Lower lobe of right lung (tissue), 2 donors: ENCODE results near the gene ANKRD18A. TPM values are rescaled to one million over a fixed set of nuclear protein-coding genes. Genes with fewer than 3 reads are reported as not detected.

Source experiments
- ATAC-seq, 2 donors: fragments of 200-7000 bp; cut with Tn5 transposase; one replicate each; pipeline ENCODE4 v1.9.1; 2020 to 2022; ENCODE audit warnings: mild to moderate bottlenecking in 2 of 2, moderate library complexity in 2 of 2
- DNase-seq: peaks from one replicate; pipeline ENCODE4 v3.0.0-alpha.2; 2020
- H3K27ac ChIP-seq: fragments of 200-600 bp; one replicate; pipeline ENCODE4 v1.8.0; 2022
- H3K27me3 ChIP-seq: fragments of 200-600 bp; one replicate; pipeline ENCODE4 v1.8.0; 2022; ENCODE audit warnings: low read depth
- H3K36me3 ChIP-seq: fragments of 200-600 bp; one replicate; pipeline ENCODE4 v1.8.0; 2022; ENCODE audit warnings: mild to moderate bottlenecking
- H3K4me1 ChIP-seq: fragments of 200-600 bp; one replicate; pipeline ENCODE4 v1.8.0; 2022
- H3K4me3 ChIP-seq: fragments of 200-600 bp; one replicate; pipeline ENCODE4 v1.8.0; 2022; ENCODE audit warnings: mild to moderate bottlenecking
- H3K9me3 ChIP-seq: fragments of 200-600 bp; one replicate; pipeline ENCODE4 v1.8.0; 2022
- intact Hi-C: fragments of 100-400 bp; cut with DNase I; formaldehyde crosslinking; loops from one replicate; pipeline ENCODE4 v1.11.0; 2022
- total RNA-seq: library from RNA; stranded (reverse); fragmentation: NEBNext Ultra II Directional; extraction: Animal tissue kit (Norgen Biotek cat#: 25700); gene quantifications from one replicate; pipeline ENCODE4 v1.2.1, GENCODE V29; 2021
- TF ChIP-seq, protein P1 (sequence below): fragments of 200-600 bp; IDR thresholded peaks from one replicate; pipeline ENCODE4 v1.8.0; 2022; ENCODE audit warnings: antibody characterized with exemption, mild to moderate bottlenecking
- donor health status: DM: no; HTN: yes; CAD: no; lungs with severe emphysema.

The ANKRD18A gene
- total RNA-seq, 1 donor from 2014 or later = 4.3 TPM

DNA sequence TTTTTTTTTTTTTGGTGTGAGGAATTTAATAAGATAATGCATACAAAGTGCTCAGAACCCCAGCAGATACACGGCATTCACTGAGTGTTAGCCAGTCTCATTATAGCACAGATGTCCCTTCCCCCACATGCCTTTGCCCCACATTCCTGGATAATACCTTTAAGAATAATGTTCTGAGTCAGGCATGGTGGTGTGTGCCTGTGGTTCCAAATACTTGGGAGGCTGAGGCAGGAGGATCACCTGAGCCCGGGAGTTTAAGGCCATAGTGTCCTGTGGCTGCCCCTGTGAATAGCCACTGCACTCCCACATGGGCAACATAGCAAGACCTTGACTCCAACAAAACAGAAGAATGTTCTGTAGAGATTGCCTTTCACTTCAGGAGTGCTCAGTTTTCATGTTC lies 24.2 kb upstream of the ANKRD18A start:
- TF ChIP-seq, protein P1, sequence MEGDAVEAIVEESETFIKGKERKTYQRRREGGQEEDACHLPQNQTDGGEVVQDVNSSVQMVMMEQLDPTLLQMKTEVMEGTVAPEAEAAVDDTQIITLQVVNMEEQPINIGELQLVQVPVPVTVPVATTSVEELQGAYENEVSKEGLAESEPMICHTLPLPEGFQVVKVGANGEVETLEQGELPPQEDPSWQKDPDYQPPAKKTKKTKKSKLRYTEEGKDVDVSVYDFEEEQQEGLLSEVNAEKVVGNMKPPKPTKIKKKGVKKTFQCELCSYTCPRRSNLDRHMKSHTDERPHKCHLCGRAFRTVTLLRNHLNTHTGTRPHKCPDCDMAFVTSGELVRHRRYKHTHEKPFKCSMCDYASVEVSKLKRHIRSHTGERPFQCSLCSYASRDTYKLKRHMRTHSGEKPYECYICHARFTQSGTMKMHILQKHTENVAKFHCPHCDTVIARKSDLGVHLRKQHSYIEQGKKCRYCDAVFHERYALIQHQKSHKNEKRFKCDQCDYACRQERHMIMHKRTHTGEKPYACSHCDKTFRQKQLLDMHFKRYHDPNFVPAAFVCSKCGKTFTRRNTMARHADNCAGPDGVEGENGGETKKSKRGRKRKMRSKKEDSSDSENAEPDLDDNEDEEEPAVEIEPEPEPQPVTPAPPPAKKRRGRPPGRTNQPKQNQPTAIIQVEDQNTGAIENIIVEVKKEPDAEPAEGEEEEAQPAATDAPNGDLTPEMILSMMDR = no peak
- intact Hi-C loops = no loop called here

DNA sequence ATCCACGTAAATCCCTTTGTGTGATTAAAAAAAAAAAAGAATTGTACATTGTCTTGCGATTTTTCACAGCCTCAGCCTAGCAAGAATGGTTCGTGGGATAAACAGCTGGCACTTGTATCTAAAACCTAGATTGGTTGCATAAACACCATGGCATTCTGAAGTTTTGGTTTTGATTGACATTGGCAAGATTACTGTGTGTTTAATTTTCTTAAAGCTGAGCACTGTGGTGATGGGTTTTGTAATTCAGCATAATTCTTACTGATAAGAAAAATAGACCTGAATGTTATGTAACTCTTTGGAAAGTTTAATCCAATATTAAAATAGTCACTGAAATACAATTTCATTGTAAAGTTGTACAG lies 23.4 kb upstream of the ANKRD18A start:
- Histone ChIP-seq H3K4me1 (no peaks in the 10 kb centered on the region), H3K27me3 (no peaks in the 10 kb centered on the region), H3K27ac (no peak overlapping the region), H3K9me3 (no peaks in the 10 kb centered on the region), H3K36me3 (no peaks in the 10 kb centered on the region), H3K4me3 (no peak overlapping the region)
- no peak for ATAC-seq
- TF ChIP-seq, protein P1 = no peak
- DNase-seq = no peak
- intact Hi-C loops = no loop called here

More for the DNA sequence above, 24.2 kb upstream of the ANKRD18A start:
- no peaks in the 10 kb centered on the region for H3K36me3 ChIP-seq
- ATAC-seq (no peak), DNase-seq (no peak)
- H3K4me3 ChIP-seq = no peak overlapping the region
- H3K9me3 ChIP-seq = no peaks in the 10 kb centered on the region
- H3K27ac ChIP-seq = no peak overlapping the region
- H3K27me3 ChIP-seq = no peaks in the 10 kb centered on the region
- H3K4me1 ChIP-seq = no peaks in the 10 kb centered on the region

DNA sequence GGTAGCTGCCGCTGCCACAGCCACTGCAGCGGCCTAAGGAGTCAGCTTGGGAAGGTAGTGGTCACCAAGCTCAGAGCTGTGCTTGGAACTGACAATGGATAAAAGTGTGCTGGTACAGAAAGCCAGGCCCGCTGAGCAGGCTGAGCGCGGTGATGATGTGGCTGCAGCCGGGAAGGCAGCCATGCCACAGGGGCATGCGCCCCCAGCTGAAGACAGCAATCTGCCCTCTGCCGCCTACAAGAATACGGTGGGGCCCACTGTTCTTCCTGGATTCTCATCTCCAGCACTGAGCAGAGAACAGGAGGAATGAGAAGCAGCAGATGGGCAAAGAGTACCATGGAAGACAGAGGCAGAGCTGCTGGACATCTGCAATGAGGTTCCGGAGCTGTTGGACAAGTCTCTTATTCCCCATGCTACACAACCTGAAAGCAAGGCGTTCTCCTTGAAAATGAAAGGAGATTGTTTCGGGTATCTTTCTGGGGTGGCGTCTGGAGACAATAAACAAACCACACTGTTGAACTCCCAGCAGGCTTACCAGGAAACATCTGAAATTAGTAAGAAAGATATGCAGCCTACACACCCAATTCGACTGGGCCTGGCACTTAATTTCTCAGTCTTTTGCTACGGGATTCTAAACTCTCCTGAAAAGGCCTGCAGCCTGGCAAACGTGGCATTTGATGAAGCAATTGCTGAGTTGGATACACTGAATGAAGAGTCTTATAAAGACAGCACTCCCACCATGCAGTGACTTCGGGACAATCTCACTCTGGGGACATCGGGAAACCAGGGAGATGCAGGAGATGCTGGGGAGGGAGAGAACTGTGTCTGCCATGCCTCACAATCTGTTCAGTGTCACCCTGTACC lies 22.8 kb upstream of the ANKRD18A start:
- Histone ChIP-seq H3K36me3 (no peaks in the 10 kb centered on the region), H3K9me3 (no peaks in the 10 kb centered on the region), H3K27me3 (no peaks in the 10 kb centered on the region), H3K4me3 (no peak overlapping the region), H3K27ac (no peak overlapping the region), H3K4me1 (no peaks in the 10 kb centered on the region)
- TF ChIP-seq, protein P1 = no peak
- intact Hi-C loops = no loop called here
- DNase-seq (no peak), ATAC-seq (no peak)

DNA sequence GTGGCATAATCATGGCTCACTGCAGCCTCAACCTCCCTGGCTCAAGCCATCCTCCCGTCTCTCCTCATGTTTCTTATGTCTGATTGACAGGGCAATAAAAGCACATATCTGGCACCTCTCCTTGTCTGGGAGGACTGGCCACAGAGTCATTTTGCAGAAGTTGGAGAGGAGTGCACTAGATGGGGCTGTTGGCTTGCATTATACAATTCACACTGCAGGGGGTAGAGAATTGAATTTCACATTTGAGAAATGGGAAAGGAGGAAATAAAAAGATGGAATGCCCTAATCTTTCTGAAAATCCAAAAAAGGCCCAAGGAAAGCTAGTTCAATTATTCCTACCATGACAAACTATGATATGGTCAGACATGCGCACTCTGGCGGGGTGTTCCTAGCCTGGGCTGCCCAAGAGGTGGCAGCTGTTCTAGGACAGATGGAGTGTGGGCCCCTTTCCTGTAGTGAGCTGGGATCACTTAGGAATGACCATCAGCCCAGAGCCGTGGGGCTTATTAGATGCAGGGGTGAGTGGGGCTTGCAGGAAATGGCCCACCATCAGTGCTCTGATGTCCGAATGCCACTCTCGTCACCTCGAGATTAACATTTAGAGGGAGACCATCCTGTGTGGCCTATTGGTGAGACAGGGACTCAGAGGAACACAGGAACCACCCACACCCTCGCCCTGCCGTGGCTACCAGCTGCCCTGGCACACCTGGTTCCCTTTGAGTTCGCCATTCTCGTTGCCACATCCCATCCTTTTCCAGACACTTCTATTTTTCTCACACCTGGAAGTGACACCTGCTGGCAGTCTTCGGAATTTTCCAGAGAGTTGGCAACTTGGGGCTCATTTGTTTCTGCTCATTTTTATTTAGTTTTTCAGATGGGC lies 21.8 kb upstream of the ANKRD18A start:
- H3K27me3 ChIP-seq = no peaks in the 10 kb centered on the region
- no peak overlapping the region for H3K27ac ChIP-seq
- no peaks in the 10 kb centered on the region for H3K36me3 ChIP-seq
- TF ChIP-seq, protein P1 = peak; percentile 10
- ATAC-seq = peak in 1 of 2 donors; percentile 43
- DNase-seq = no peak
- intact Hi-C loops = no loop called here
- no peaks in the 10 kb centered on the region for H3K4me1 ChIP-seq
- H3K9me3 ChIP-seq = no peaks in the 10 kb centered on the region
- H3K4me3 ChIP-seq = no peak overlapping the region

DNA sequence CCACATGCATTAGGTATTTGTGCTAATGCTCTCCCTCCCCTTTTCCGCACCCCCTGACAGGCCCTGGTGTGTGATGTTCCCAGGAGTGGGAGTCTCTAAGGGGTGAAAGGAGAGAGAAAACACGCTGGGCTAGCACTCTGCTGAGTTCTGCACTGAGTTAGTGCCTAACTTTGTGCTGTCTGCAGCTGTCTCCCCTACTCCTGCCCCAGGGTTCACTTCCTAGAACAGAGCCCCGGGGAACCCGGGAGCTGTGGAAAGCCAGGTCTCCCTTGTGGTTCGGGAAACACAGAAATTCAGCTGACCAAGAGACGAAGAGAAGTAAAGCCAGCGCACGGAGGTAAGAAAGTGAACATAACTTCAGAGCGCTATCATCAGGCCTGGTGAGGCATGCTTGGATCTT lies 20.7 kb upstream of the ANKRD18A start:
- no peaks in the 10 kb centered on the region for H3K36me3 ChIP-seq
- no peaks in the 10 kb centered on the region for H3K27me3 ChIP-seq
- intact Hi-C loops = no loop called here

More for the DNA sequence above, 20.7 kb upstream of the ANKRD18A start:
- Histone ChIP-seq H3K4me3 (no peak overlapping the region), H3K9me3 (no peaks in the 10 kb centered on the region), H3K27ac (no peak overlapping the region), H3K4me1 (no peaks in the 10 kb centered on the region)
- TF ChIP-seq, protein P1 = no peak
- ATAC-seq = no peak
- no peak for DNase-seq
